ENCODE data around the gene POU2AF3.

POU2AF3 gene

DNA sequence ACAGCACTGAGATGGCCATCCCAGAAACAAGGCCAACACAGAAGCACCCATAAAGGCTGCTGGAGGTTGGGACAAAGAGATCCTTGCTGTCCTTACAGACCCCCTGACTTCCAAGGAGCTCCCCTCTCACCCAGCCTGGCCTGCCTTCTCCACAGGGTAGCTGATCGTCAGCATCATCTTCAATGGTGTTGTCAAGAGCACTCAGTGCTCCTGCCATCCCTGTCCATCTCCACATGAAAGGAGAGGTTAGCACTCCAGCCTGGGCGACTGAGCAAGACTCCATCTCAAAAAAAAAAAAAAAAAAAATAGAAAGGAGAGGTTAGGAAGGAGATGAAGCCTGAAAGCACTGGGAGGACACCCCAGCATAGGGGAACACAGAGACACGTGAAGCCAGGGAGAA lies 2.1 kb upstream of the POU2AF3 start:
- no peak overlapping the region for H3K4me3 ChIP-seq
- DNase-seq (ENCODE audit: low read depth, low spot score): no peak
- H3K9ac ChIP-seq (ENCODE audit: insufficient read length): no peak overlapping the region
- no peaks in the 10 kb centered on the region for H3K9me3 ChIP-seq (ENCODE audit: low read depth, low read length)
- H3K27ac ChIP-seq: no peak overlapping the region
- no peaks in the 10 kb centered on the region for H3K36me3 ChIP-seq (ENCODE audit: insufficient read depth, low read length)
- TF ChIP-seq POLR2AphosphoS5 (IDR thresholded peaks at IDR 0.05; ENCODE audit: borderline replicate concordance, low read depth, low read length) (no peak), EZH2 (IDR thresholded peaks at IDR 0.05) (no peak), FOXP2 (optimal IDR thresholded peaks at IDR 0.05; ENCODE audit: control extremely low read depth, extremely low read length, insufficient read depth) (no peak)

DNA sequence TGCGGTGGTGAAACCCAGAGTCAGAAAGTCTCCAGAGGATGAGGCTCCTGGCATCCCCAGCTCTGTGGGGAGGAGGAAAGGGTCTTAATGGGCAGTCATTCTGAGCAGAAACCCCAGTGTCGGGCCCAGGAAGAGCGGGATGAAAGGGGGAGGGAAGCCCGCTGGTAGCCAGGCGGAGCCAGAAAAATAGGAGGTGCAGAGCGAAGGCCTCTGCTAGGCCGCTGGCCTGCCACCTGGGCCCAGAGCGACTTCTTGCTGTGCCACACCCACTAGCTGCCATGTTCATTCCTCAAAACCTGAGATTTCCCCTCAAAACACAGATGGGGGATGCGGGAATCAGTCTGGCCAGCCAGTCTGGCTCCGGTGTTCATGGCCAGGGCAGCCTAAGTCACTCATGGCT lies 650 bp upstream of the POU2AF3 start:
- Histone ChIP-seq H3K4me3 (no peak overlapping the region), H3K9me3 (ENCODE audit: low read depth, low read length) (no peaks in the 10 kb centered on the region), H3K27ac (no peak overlapping the region), H3K36me3 (ENCODE audit: insufficient read depth, low read length) (no peaks in the 10 kb centered on the region), H3K9ac (ENCODE audit: insufficient read length) (no peak overlapping the region)
- no peak for DNase-seq (ENCODE audit: low read depth, low spot score)
- TF ChIP-seq FOXP2 (optimal IDR thresholded peaks at IDR 0.05; ENCODE audit: control extremely low read depth, extremely low read length, insufficient read depth) (no peak), EZH2 (IDR thresholded peaks at IDR 0.05) (no peak), POLR2AphosphoS5 (IDR thresholded peaks at IDR 0.05; ENCODE audit: borderline replicate concordance, low read depth, low read length) (no peak)

DNA sequence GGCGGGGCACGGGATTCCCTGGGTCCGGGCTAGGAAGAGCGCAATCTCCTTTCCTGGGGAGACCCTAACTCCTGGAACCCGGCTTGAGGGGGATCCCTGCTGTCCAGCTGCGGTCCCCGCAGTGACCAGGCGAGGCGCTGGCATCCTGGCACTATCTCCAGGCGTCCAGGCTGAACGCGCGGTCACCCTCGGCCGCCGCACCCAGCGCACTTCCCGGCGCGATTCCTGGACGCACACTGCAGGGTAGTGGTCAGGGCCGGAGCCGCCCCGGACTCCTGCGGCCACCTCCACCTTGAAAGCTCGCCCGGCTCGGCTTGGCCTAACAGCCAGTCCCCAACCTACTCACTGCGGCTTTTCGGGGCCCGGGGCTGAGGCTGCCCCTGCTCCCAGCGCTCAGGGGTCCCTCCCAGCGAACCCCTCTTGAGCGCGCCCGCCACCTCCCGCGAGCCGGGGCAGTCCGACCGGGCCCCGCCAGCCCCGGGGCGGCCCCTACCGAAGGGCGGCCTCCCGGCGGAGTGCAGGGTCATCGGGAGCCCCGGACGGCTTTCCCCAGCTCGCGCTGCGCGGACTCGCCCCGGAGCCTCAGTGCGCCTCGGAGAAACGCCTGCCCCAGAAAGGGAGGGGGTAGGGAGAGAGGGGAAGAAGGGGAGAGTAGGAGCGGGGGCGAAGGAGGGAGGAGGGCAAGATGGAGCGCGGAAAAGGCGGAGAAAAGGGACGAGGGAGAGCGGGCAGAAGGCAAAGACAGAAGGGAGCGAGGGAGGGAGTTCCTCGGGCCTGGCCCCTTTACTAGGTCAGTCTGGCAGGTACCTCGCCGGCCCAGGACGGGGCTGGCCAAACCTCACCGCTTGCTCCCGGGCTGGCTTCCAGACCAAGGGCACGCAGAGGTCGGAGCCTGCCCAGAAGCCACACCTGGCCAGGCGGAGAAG lies 1.0 kb downstream of the POU2AF3 start:
- H3K4me3 ChIP-seq: no peak overlapping the region
- DNase-seq (ENCODE audit: low read depth, low spot score): no peak
- H3K36me3 ChIP-seq (ENCODE audit: insufficient read depth, low read length): no peaks in the 10 kb centered on the region
- H3K27ac ChIP-seq: no peak overlapping the region
- TF ChIP-seq FOXP2 (optimal IDR thresholded peaks at IDR 0.05; ENCODE audit: control extremely low read depth, extremely low read length, insufficient read depth) (no peak), POLR2AphosphoS5 (IDR thresholded peaks at IDR 0.05; ENCODE audit: borderline replicate concordance, low read depth, low read length) (no peak), EZH2 (IDR thresholded peaks at IDR 0.05) (no peak)
- no peaks in the 10 kb centered on the region for H3K9me3 ChIP-seq (ENCODE audit: low read depth, low read length)
- H3K9ac ChIP-seq (ENCODE audit: insufficient read length): no peak overlapping the region

DNA sequence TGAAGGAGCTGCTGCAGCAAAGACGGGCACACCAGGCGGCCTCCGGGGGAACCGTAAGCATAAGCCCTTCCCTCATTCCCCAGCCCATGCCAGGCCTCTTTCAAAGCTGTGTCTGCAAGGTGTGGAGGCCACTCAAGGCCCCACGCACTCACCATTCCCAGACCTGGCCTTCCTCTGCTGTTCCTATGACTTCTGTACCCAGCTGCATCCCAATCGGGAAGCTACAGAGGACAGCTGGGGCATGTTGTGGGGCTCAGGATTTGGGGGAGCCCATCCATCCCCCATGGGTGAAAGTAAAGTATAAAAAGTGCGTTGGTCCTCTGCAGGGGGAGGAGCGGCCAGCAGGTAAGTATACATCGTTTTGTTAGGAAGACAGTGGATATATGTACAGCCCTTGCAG lies 2.2 kb downstream of the POU2AF3 start:
- Histone ChIP-seq H3K27ac (no peak overlapping the region), H3K36me3 (ENCODE audit: insufficient read depth, low read length) (no peaks in the 10 kb centered on the region), H3K9ac (ENCODE audit: insufficient read length) (no peak overlapping the region), H3K4me3 (no peak overlapping the region), H3K9me3 (ENCODE audit: low read depth, low read length) (no peaks in the 10 kb centered on the region)
- DNase-seq (ENCODE audit: low read depth, low spot score): no peak
- TF ChIP-seq POLR2AphosphoS5 (IDR thresholded peaks at IDR 0.05; ENCODE audit: borderline replicate concordance, low read depth, low read length): no peak
- no peak for TF ChIP-seq EZH2 (IDR thresholded peaks at IDR 0.05)
- no peak for TF ChIP-seq FOXP2 (optimal IDR thresholded peaks at IDR 0.05; ENCODE audit: control extremely low read depth, extremely low read length, insufficient read depth)

DNA sequence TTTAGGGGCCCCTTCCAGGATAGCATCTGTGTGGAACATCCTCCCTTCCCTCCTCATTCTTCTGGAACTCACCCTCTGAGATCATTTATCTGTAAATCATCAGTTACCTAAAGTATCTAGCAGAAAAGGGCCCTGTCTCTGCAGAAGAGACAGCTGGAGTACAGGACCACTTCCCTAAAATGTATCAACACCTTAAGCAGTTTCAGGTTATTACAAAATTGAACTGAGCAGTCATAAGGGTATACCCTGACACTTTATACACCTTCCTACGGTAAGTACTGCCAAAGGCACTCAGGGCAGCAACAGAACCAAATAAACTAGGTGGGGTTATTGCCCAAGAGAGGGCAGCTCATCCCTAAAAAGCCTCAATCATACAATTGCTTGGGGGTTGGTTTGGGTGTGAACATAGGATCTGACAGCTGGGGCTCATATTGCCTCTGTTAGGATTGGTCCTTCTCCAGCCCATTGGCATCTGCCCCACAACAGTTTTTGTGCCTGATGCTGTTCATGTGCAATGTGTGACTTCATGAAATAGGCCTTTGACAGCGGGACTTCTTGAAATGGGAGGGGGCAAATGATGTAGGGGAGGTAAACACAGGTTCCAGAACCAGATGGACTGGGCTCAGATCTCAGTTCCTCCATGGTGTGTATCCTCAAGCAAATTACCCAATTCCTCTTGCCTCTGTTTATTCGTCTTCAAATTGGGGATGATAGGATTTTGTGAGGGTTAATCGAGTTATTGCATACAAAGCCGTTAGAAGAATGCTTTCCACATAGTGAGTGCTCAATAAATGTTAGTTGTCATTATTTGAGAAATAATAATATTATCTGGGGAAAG lies 2.9 kb downstream of the POU2AF3 start:
- Histone ChIP-seq H3K27ac (no peak overlapping the region), H3K36me3 (ENCODE audit: insufficient read depth, low read length) (no peaks in the 10 kb centered on the region), H3K4me3 (no peak overlapping the region), H3K9ac (ENCODE audit: insufficient read length) (no peak overlapping the region), H3K9me3 (ENCODE audit: low read depth, low read length) (no peaks in the 10 kb centered on the region)
- no peak for TF ChIP-seq POLR2AphosphoS5 (IDR thresholded peaks at IDR 0.05; ENCODE audit: borderline replicate concordance, low read depth, low read length)
- TF ChIP-seq EZH2 (IDR thresholded peaks at IDR 0.05): no peak
- TF ChIP-seq FOXP2 (optimal IDR thresholded peaks at IDR 0.05; ENCODE audit: control extremely low read depth, extremely low read length, insufficient read depth): no peak
- DNase-seq (ENCODE audit: low read depth, low spot score): no peak

DNA sequence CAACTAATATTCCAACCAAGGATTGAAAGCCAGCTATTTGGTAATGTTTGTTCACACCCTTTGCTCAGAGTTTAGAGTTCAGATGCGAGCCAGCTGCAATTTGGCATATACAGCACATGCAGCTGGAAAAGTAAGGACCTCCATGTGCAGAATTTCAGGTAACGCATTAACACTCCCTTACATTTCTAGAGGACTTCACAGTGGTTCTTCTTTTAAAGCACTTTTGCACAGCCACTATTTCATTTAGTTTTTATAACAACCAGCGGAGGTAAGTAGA lies 3.4 kb downstream of the POU2AF3 start:
- H3K9ac ChIP-seq (ENCODE audit: insufficient read length): no peak overlapping the region
- peak overlapping the region; percentile 3; the same call in 1 of the 2 replicates for H3K27ac ChIP-seq
- TF ChIP-seq EZH2 (IDR thresholded peaks at IDR 0.05): no peak
- DNase-seq (ENCODE audit: low read depth, low spot score): no peak
- no peaks in the 10 kb centered on the region for H3K9me3 ChIP-seq (ENCODE audit: low read depth, low read length)
- no peak overlapping the region for H3K4me3 ChIP-seq
- H3K36me3 ChIP-seq (ENCODE audit: insufficient read depth, low read length): no peaks in the 10 kb centered on the region

DNA sequence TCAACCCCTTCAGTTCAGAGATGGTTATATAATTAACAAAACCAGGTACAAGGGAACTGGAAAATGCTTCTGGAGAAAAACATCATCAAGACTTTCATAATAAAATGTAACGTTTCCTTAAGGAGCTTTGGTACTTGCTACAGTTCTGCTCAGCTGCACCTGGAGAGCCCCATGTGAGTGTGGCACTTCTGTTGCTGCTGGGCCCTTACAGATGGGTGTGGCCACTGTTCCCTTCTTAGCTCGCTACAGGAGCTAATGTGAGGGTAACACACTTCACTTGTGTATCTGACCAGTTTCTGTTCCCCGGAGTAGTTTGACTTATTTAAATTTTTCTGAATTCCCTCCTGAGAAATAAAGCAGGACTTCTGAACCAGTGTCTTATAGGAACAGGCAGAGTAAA lies 4.0 kb downstream of the POU2AF3 start:
- Histone ChIP-seq H3K9me3 (ENCODE audit: low read depth, low read length) (no peaks in the 10 kb centered on the region), H3K9ac (ENCODE audit: insufficient read length) (no peak overlapping the region), H3K27ac (peak overlapping the region; percentile 3; the same call in 1 of the 2 replicates), H3K4me3 (0 out of 2 replicates have a peak overlapping the region, but pooled peaks have one; percentile 17), H3K36me3 (ENCODE audit: insufficient read depth, low read length) (no peaks in the 10 kb centered on the region)
- DNase-seq (ENCODE audit: low read depth, low spot score): no peak
- TF ChIP-seq POLR2AphosphoS5 (IDR thresholded peaks at IDR 0.05; ENCODE audit: borderline replicate concordance, low read depth, low read length): no peak

DNA sequence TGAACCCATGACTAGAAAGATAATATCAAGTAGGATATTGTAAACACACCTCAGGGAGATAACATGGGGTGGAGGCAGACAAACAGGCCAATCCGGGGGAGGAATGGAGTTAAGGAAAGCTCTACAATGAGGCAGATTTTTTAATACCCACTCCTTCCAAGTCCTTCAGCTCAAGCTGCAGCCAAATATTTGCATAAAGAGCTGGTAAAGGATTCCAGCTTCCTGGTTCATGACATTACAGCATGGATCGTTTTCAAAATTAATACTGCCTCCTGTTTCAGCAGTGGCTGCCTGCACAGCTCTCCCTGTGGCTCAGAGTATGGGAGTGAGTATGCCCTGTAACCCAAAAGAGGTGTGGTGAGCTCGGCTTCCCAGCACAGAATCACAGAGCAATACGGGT lies 5.1 kb downstream of the POU2AF3 start:
- DNase-seq (ENCODE audit: low read depth, low spot score): no peak
- H3K9me3 ChIP-seq (ENCODE audit: low read depth, low read length): no peaks in the 10 kb centered on the region
- H3K36me3 ChIP-seq (ENCODE audit: insufficient read depth, low read length): no peaks in the 10 kb centered on the region
- H3K4me3 ChIP-seq: peak overlapping the region; percentile 64
- TF ChIP-seq FOXP2 (optimal IDR thresholded peaks at IDR 0.05; ENCODE audit: control extremely low read depth, extremely low read length, insufficient read depth) (no peak), POLR2AphosphoS5 (IDR thresholded peaks at IDR 0.05; ENCODE audit: borderline replicate concordance, low read depth, low read length) (no peak), EZH2 (IDR thresholded peaks at IDR 0.05) (no peak)
- peak overlapping the region; percentile 52 for H3K9ac ChIP-seq (ENCODE audit: insufficient read length)
- H3K27ac ChIP-seq: peak overlapping the region; percentile 61

All from SK-N-MC (cell line).